SK-N-DZ (cell line): ENCODE measurements around the gene ERP29.
"Not testable (repeated sequence)": the region's sequence is repeated elsewhere in the genome, so short reads cannot be mapped to it uniquely, and the experiment has no call there.

Experiments used
- DNase-seq: peaks from one replicate; pipeline ENCODE4 v3.0.0-alpha.2; 2015; ENCODE audit warnings: low spot score
- small RNA-seq, 2 experiments: library from RNA; depleted of rRNA; stranded (forward); fragments of <200 nt; gene quantifications; one replicate each; pipeline ENCODE3, GENCODE V24; 2014

ERP29 gene

DNA sequence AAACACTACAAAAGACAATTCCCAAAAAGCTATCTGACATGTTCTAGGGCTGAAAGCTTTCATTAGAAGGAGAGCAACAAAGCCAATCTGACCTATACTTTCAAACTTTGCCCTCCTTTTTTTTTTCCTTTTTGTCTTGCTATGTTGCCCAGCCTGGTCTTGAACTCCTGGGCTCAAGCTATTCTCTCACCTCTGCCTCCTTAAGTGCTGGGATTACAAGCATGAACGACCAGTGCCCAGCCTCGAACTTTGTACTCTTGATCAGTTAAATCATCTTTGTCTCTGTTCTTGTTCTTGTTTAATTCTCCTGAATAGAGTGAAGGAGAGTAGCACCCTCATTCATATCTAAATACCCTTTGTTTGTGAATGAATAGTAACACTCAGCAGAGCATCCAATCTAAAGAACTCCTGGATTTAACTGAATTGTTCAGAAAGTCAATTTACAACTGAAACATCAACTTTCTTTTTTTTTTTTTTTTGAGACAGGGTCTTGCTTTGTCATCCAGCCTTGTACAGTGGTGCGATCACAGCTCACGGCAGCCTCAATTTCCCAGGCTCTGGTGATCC is 22.1 kb downstream of the ERP29 start:
- DNase-seq = no peak

DNA sequence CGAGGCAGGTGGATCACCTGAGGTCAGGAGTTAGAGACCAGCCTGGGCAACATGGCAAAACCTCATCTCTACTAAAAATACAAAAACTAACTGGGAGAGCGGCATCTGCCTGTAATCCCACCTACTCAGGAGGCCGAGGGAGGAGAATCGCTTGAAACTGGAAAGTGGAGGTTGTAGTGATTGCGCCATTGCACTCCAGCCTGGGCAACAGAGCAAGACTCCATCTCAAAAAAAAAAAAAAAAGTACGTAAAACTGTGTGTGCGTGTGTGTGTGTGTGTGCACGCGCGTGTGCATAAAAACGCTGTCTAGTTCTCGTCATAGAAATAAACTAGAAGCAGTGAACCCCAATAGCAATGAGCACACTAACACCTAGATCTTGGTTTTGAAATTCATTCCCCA is 23.4 kb downstream of the ERP29 start:
- not testable (repeated sequence) for DNase-seq

DNA sequence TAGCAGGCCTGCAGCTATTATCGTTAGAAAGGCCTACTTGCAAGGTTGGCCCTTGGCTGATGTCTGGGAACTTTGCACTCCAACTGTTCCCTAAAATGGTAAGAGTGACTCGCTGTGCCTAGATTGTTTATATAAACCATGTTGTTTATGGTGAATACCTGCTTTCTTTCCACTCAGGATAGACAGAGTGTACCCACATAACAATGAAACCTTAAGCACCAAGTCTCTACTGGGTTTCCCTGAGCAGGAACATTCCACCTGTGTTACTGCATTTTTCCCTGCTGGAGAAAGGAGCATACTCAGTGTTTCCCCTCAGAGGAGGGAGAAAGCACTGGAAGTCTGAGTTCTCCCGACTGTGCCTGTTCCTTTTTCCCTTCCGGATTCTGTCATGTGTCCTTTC is 32.8 kb downstream of the ERP29 start:
- DNase-seq = no peak

DNA sequence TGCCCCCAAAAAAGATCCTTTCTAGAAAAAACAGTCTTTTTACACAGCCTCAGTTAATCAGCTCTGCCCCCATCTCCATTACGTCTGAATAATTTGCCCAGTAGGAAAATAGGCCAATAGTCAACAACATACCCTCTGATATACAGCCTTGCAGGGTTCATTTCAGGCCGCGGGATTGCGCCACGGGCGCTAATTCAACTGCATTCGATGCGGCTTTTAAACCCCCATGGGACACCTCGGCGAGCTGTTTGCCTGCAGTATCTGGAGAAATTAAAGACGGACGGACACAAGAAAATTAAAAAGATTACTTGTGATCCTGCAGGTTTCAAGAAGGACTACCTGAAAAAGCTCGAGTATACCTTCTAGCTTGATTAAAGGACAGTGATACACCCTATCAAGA is 36.1 kb downstream of the ERP29 start:
- DNase-seq = no peak

DNA sequence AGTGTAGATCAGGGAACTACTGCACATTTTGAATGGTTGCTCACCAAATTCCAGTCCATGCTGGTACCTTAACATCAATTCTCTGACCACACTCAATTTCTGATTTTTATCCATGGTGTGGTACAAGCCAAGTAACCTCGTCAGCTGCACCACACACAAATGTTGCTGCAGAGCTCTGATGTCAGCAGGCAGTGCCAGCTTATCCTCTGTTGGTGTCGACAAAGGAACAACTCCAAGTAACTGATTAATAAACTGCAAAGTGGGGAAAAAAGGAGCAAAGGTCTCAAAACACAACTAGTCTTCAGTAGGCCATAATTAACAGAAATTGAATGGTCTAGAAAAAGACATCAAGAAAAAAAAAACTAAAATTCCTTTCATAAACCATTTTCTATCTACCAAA is 47.9 kb downstream of the ERP29 start:
- DNase-seq = no peak

DNA sequence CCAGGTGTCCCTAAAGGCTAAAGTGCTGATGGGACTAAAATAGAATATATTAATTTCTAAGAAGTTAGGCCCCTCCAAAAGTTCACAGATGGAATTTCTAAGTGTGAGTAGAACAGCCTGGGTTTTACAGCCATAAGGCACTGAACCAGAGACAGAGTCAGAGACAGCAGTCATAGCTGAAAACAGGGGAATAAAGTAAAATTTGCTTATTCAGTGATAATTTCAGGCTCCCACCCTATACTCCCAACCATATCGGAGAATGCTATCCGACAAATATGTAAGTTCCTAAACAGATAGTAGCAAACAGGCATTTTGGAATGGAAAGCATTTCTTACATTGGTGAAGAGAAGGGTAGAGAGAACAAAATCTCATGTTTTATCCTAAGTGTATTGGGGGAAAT is 50.0 kb downstream of the ERP29 start:
- no peak for DNase-seq

DNA sequence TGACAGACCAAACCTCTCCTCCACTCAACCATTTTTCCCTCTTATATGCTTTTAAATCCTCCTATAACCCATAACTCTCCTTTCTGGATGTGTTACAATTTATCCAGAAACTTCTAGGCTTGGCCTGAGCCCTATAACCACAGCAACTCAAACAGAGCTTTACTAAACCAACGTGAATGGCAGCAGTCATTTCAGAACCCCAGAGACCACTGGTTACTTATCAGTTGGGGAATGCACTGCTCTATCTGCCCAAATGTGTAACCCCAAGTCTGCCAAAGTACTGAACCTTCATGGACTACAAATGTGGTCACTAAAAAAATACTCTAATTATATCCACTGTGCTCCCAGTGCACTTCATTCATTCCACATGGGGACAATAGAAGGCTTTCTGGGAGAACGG is 53.3 kb downstream of the ERP29 start:
- no peak for DNase-seq

Small RNA genes lying within 50 kb of the gene (small RNA-seq; reads per million reads assigned to genes)
- gene AC004024.1 (0 to 0.18 reads per million in 2 experiments), gene MIR3657 (0 reads per million in 2 experiments), gene RF00019 (0 reads per million in 2 experiments)
